ENCODE results near the gene ZCCHC3. TPM values are rescaled to one million over a fixed set of nuclear protein-coding genes. Genes with fewer than 3 reads are reported as not detected.
"Not testable (repeated sequence)": the region's sequence is repeated elsewhere in the genome, so short reads cannot be mapped to it uniquely, and the experiment has no call there.

The ZCCHC3 gene
- 11.6 and 16.2 TPM in 2 replicates for total RNA-seq (ENCODE audit: low replicate concordance)

GRCh38 chr20:297098-297924 lies at the start of gene ZCCHC3:
ZCCHC3 (plus strand) TSS chr20:297570; CDS start chr20:297587, 17 bp downstream.
- TF ChIP-seq CTCF (IDR thresholded peaks at IDR 0.05; ENCODE audit: insufficient read depth, low read length), result no peak
- peak; percentile 95 for DNase-seq (ENCODE audit: low read depth)
- peak within 1 kb of the TSS; percentile 98 for H3K4me3 ChIP-seq (ENCODE audit: low read depth, low read length)

- no peak for TF ChIP-seq CTCF (IDR thresholded peaks at IDR 0.05; ENCODE audit: insufficient read depth, low read length)
- no peak for DNase-seq (ENCODE audit: low read depth)
- no peak overlapping the region for H3K4me3 ChIP-seq (ENCODE audit: low read depth, low read length)
Observed at GRCh38 chr20:251354-251753, 46.0 kb upstream of the ZCCHC3 start.

- H3K4me3 ChIP-seq (ENCODE audit: low read depth, low read length), result no peak overlapping the region
- no peak for TF ChIP-seq CTCF (IDR thresholded peaks at IDR 0.05; ENCODE audit: insufficient read depth, low read length)
- DNase-seq (ENCODE audit: low read depth), result no peak
Observed at GRCh38 chr20:252801-253200, 44.6 kb upstream of the ZCCHC3 start.

- DNase-seq (ENCODE audit: low read depth); H3K4me3 ChIP-seq (ENCODE audit: low read depth, low read length): not testable (repeated sequence)
Observed at GRCh38 chr20:253447-253846, 43.9 kb upstream of the ZCCHC3 start.

- TF ChIP-seq CTCF (IDR thresholded peaks at IDR 0.05; ENCODE audit: insufficient read depth, low read length), result no peak
- DNase-seq (ENCODE audit: low read depth), result no peak
- no peak within 1 kb of the TSS for H3K4me3 ChIP-seq (ENCODE audit: low read depth, low read length)
Observed at GRCh38 chr20:257419-257818, 40.0 kb upstream of the ZCCHC3 start, which contains the start of gene DEFB132. DEFB132 (plus strand) TSS chr20:257724; CDS start chr20:257779, 55 bp downstream.

- TF ChIP-seq CTCF (IDR thresholded peaks at IDR 0.05; ENCODE audit: insufficient read depth, low read length), result no peak
- DNase-seq (ENCODE audit: low read depth), result no peak
- no peak overlapping the region for H3K4me3 ChIP-seq (ENCODE audit: low read depth, low read length)
Observed at GRCh38 chr20:258269-258858, 39.0 kb upstream of the ZCCHC3 start.

- H3K4me3 ChIP-seq (ENCODE audit: low read depth, low read length), result no peak overlapping the region
- peak; percentile 34 for TF ChIP-seq CTCF (IDR thresholded peaks at IDR 0.05; ENCODE audit: insufficient read depth, low read length)
- peak; percentile 23 for DNase-seq (ENCODE audit: low read depth)
Observed at GRCh38 chr20:258963-259362, 38.4 kb upstream of the ZCCHC3 start.
